HG02970 (cell line): Measurements from ENCODE around the gene C5orf46.
A peak's percentile ranks its signal among the peaks of the same experiment; 100 is the strongest.

ENCODE experiments used
- ATAC-seq: cut with Tn5 transposase; IDR thresholded peaks from one replicate; pipeline ENCODE4 v1.9.1; 2021; ENCODE audit warnings: mild to moderate bottlenecking, moderate library complexity, moderate number of reproducible peaks; ENCODE audit not compliant: unreplicated experiment, low FRiP score

The C5orf46 gene

GRCh38 chr5:147860641-147861025 lies 45.7 kb downstream of the C5orf46 start:
- ATAC-seq: no peak

GRCh38 chr5:147859962-147860640 lies 46.2 kb downstream of the C5orf46 start:
- no peak for ATAC-seq

- ATAC-seq: no peak
Observed at GRCh38 chr5:147858565-147858964, 47.8 kb downstream of the C5orf46 start.

- peak; percentile 79 for ATAC-seq
Observed at GRCh38 chr5:147857302-147858129, 48.8 kb downstream of the C5orf46 start.

- no peak for ATAC-seq
Observed at GRCh38 chr5:147856801-147857200, 49.5 kb downstream of the C5orf46 start.

- ATAC-seq: no peak
Observed at GRCh38 chr5:147855774-147856069, 50.6 kb downstream of the C5orf46 start.

GRCh38 chr5:147854894-147855773 lies 51.2 kb downstream of the C5orf46 start:
- no peak for ATAC-seq

- ATAC-seq: no peak
Observed at GRCh38 chr5:147854331-147854730, 52.0 kb downstream of the C5orf46 start.

- no peak for ATAC-seq
Observed at GRCh38 chr5:147853372-147853987, 52.9 kb downstream of the C5orf46 start.

GRCh38 chr5:147852365-147852764 lies 54.0 kb downstream of the C5orf46 start:
- ATAC-seq: no peak

GRCh38 chr5:147851578-147851977 lies 54.8 kb downstream of the C5orf46 start:
- no peak for ATAC-seq

- no peak for ATAC-seq
Observed at GRCh38 chr5:147849226-147849625, 57.1 kb downstream of the C5orf46 start.

- no peak for ATAC-seq
Observed at GRCh38 chr5:147845618-147846017, 60.7 kb downstream of the C5orf46 start.

GRCh38 chr5:147844846-147845245 lies 61.5 kb downstream of the C5orf46 start:
- no peak for ATAC-seq

GRCh38 chr5:147842869-147843268 lies 63.5 kb downstream of the C5orf46 start:
- no peak for ATAC-seq
